ENCODE results near the gene SLC12A6.

DNA sequence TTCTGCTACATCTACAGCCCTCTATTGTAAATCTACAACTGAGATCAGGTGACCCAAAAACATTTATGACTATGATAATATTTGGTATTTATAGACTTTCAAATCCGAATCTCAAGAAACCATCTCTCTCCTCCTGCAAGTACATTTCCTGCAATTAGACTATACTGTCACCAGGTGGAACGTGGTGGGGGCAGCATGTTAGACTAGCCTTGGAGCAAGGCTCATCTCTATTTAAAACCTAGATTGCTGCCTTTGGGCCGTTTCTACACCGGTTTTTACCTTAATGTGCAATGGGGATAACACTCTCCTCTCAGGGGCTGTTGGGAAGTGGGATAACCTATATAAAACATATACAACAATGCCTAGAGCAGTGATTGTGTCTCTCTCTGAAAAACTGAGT lies 123.9 kb downstream of the SLC12A6 start:
- TF ChIP-seq, protein P1, sequence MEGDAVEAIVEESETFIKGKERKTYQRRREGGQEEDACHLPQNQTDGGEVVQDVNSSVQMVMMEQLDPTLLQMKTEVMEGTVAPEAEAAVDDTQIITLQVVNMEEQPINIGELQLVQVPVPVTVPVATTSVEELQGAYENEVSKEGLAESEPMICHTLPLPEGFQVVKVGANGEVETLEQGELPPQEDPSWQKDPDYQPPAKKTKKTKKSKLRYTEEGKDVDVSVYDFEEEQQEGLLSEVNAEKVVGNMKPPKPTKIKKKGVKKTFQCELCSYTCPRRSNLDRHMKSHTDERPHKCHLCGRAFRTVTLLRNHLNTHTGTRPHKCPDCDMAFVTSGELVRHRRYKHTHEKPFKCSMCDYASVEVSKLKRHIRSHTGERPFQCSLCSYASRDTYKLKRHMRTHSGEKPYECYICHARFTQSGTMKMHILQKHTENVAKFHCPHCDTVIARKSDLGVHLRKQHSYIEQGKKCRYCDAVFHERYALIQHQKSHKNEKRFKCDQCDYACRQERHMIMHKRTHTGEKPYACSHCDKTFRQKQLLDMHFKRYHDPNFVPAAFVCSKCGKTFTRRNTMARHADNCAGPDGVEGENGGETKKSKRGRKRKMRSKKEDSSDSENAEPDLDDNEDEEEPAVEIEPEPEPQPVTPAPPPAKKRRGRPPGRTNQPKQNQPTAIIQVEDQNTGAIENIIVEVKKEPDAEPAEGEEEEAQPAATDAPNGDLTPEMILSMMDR (IDR thresholded peaks at IDR 0.05), result no peak
- TF ChIP-seq POLR2AphosphoS5 (IDR thresholded peaks at IDR 0.05), result no peak
